Liver (tissue), 9 donors: ENCODE measurements around the gene STOX2. TPM values are rescaled to one million over a fixed set of nuclear protein-coding genes. Genes with fewer than 3 reads are reported as not detected.

Experiments
- DNase-seq: peaks from one replicate; pipeline ENCODE4 v3.0.0-alpha.2; 2017; ENCODE audit warnings: low spot score
- H3K27ac ChIP-seq, 2 donors: one replicate each; pipeline ENCODE4 v1.7.0; 2013; ENCODE audit warnings: inconsistent platforms in 2 of 2, low read length in 2 of 2, control low read depth in 1 of 2, low read depth in 1 of 2, mild to moderate bottlenecking in 1 of 2
- H3K27me3 ChIP-seq, 4 donors: one replicate each; pipeline versions ENCODE4 v1.6.1 to v1.7.0; 2013; ENCODE audit warnings: low read length in 3 of 4, inconsistent platforms in 1 of 4, mild to moderate bottlenecking in 1 of 4, moderate library complexity in 1 of 4; ENCODE audit not compliant: control insufficient read depth in 4 of 4, insufficient read depth in 4 of 4
- H3K36me3 ChIP-seq, 4 donors: one replicate each; pipeline versions ENCODE4 v1.6.1 to v1.7.0; 2013; ENCODE audit warnings: low read length in 3 of 4, mild to moderate bottlenecking in 3 of 4, low read depth in 1 of 4, moderate library complexity in 1 of 4; ENCODE audit not compliant: control insufficient read depth in 4 of 4, insufficient read depth in 3 of 4
- H3K4me1 ChIP-seq, 4 donors: one replicate each; pipeline versions ENCODE4 v1.6.1 to v1.7.0; 2013; ENCODE audit warnings: low read length in 3 of 4, mild to moderate bottlenecking in 3 of 4, moderate library complexity in 1 of 4; ENCODE audit not compliant: control insufficient read depth in 4 of 4, insufficient read depth in 4 of 4
- H3K4me3 ChIP-seq, 3 donors: one replicate each; pipeline versions ENCODE4 v1.6.1 to v1.7.0; 2013; ENCODE audit warnings: low read length in 3 of 3, control low read depth in 1 of 3, low read depth in 1 of 3, mild to moderate bottlenecking in 1 of 3
- H3K9ac ChIP-seq, 2 donors: one replicate each; pipeline ENCODE4 v1.7.0; 2013; ENCODE audit warnings: low read length in 2 of 2, mild to moderate bottlenecking in 2 of 2, moderate library complexity in 2 of 2, control low read depth in 1 of 2, low read depth in 1 of 2
- H3K9me3 ChIP-seq, 4 donors: one replicate each; pipeline versions ENCODE4 v1.6.1 to v1.7.0; 2013; ENCODE audit warnings: low read length in 3 of 4; ENCODE audit not compliant: control insufficient read depth in 4 of 4
- EGR1 ChIP-seq, 2 donors: IDR thresholded peaks; 2 replicates each; pipeline ENCODE4 v1.6.1; 2016 to 2018; ENCODE audit warnings: antibody characterized with exemption in 2 of 2, low read depth in 2 of 2
- FOXA1 ChIP-seq: IDR thresholded peaks from 2 replicates; pipeline ENCODE4 v1.6.1; 2016; ENCODE audit warnings: antibody characterized with exemption
- FOXA2 ChIP-seq: IDR thresholded peaks from 2 replicates; pipeline ENCODE4 v1.6.1; 2016; ENCODE audit warnings: antibody characterized with exemption
- GABPA ChIP-seq, 2 donors: IDR thresholded peaks in 1 of 2; conservative IDR thresholded peaks in 1 of 2; 2 replicates each; pipeline ENCODE4 v1.6.1; 2016; ENCODE audit warnings: antibody characterized with exemption in 2 of 2, mild to moderate bottlenecking in 1 of 2, moderate library complexity in 1 of 2
- HNF4A ChIP-seq, 2 donors: conservative IDR thresholded peaks; 2 replicates each; pipeline ENCODE4 v1.6.1; 2016; ENCODE audit warnings: antibody characterized with exemption in 2 of 2, mild to moderate bottlenecking in 2 of 2
- HNF4G ChIP-seq: IDR thresholded peaks from 2 replicates; pipeline ENCODE4 v1.6.1; 2016; ENCODE audit warnings: antibody characterized with exemption
- JUND ChIP-seq, 2 donors: IDR thresholded peaks; 2 replicates each; pipeline ENCODE4 v1.6.1; 2016; ENCODE audit warnings: antibody characterized with exemption in 2 of 2
- NR2F2 ChIP-seq: IDR thresholded peaks from 2 replicates; pipeline ENCODE4 v1.6.1; 2016; ENCODE audit warnings: antibody characterized with exemption
- RAD21 ChIP-seq, 2 donors: IDR thresholded peaks; 2 replicates each; pipeline ENCODE4 v1.6.1; 2016; ENCODE audit warnings: antibody characterized with exemption in 2 of 2, mild to moderate bottlenecking in 2 of 2
- RXRA ChIP-seq, 2 donors: IDR thresholded peaks; 2 replicates each; pipeline ENCODE4 v1.6.1; 2017 to 2018; ENCODE audit warnings: antibody characterized with exemption in 2 of 2, mild to moderate bottlenecking in 1 of 2
- SP1 ChIP-seq: IDR thresholded peaks from 2 replicates; pipeline ENCODE4 v1.6.1; 2018; ENCODE audit warnings: antibody characterized with exemption, mild to moderate bottlenecking
- TAF1 ChIP-seq: conservative IDR thresholded peaks from 2 replicates; pipeline ENCODE4 v1.6.1; 2016; ENCODE audit warnings: antibody characterized with exemption, mild to moderate bottlenecking
- YY1 ChIP-seq: IDR thresholded peaks from 2 replicates; pipeline ENCODE4 v1.6.1; 2016; ENCODE audit warnings: antibody characterized with exemption, mild to moderate bottlenecking
- WGBS: extraction: QIAGEN DNeasy Blood & Tissue Kit; methylation state at CpG from one replicate; pipeline ENCODE4 v1.1.7; 2013; 5-methylcytosine and 5-hydroxymethylcytosine counted together
- polyA plus RNA-seq, 2 donors: library from polyadenylated mRNA; stranded (reverse) in 1 of 2; unstranded in 1 of 2; fragments of 200-250 nt in 1 of 2; fragments of >200 nt in 1 of 2; fragmentation: Nextera tagmentation in 1 of 2; extraction: Ambion mirVana in 1 of 2; gene quantifications; one replicate each; pipeline versions ENCODE4 v1.2.1 to v1.2.3, GENCODE V29; 2013 to 2015
- total RNA-seq, 2 donors: library from RNA; depleted of rRNA; stranded (reverse); fragments of >200 nt; gene quantifications; one replicate each; pipeline ENCODE4 v1.2.3, GENCODE V29; 2014
- TF ChIP-seq, protein P1 (sequence below): IDR thresholded peaks from 2 replicates; pipeline ENCODE4 v1.6.1; 2016; ENCODE audit warnings: antibody characterized with exemption, mild to moderate bottlenecking
- TF ChIP-seq, protein P2 (sequence below): fragments of 150-350 bp; IDR thresholded peaks from 2 replicates; pipeline ENCODE4 v1.5.1; 2017; ENCODE audit warnings: improper control_type of control experiment, low read depth, low read length; ENCODE audit not compliant: missing input control
- TF ChIP-seq, protein P3 (sequence below): IDR thresholded peaks from 2 replicates; pipeline ENCODE4 v1.6.1; 2016; ENCODE audit warnings: antibody characterized with exemption
- TF ChIP-seq, protein P4 (sequence below): IDR thresholded peaks from 2 replicates; pipeline ENCODE4 v1.6.1; 2016; ENCODE audit warnings: antibody characterized with exemption
- TF ChIP-seq, protein P5 (sequence below): IDR thresholded peaks from 2 replicates; pipeline ENCODE4 v1.6.1; 2016; ENCODE audit warnings: antibody characterized with exemption
- donor health status: healthy.
- donor health status: healthy.
- donor health status: healthy.
- donor health status: healthy.
- donor health status: healthy.

The STOX2 gene, protein sequence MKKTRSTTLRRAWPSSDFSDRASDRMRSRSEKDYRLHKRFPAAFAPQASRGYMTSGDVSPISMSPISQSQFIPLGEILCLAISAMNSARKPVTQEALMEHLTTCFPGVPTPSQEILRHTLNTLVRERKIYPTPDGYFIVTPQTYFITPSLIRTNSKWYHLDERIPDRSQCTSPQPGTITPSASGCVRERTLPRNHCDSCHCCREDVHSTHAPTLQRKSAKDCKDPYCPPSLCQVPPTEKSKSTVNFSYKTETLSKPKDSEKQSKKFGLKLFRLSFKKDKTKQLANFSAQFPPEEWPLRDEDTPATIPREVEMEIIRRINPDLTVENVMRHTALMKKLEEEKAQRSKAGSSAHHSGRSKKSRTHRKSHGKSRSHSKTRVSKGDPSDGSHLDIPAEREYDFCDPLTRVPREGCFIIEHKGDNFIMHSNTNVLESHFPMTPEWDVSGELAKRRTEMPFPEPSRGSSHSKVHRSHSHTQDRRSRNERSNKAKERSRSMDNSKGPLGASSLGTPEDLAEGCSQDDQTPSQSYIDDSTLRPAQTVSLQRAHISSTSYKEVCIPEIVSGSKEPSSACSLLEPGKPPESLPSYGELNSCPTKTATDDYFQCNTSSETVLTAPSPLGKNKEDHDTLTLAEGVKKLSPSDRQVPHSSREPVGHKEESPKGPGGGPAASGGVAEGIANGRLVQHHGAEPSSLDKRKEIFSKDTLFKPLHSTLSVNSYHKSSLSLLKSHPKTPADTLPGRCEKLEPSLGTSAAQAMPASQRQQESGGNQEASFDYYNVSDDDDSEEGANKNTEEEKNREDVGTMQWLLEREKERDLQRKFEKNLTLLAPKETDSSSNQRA (N-terminal part only)
- total RNA-seq: 10 to 100 TPM in 1 of 2 donors, 1 to 10 TPM in 1; 1.6 to 12.6 TPM
- 1 to 10 TPM; 1.4 to 1.6 TPM for polyA plus RNA-seq

DNA sequence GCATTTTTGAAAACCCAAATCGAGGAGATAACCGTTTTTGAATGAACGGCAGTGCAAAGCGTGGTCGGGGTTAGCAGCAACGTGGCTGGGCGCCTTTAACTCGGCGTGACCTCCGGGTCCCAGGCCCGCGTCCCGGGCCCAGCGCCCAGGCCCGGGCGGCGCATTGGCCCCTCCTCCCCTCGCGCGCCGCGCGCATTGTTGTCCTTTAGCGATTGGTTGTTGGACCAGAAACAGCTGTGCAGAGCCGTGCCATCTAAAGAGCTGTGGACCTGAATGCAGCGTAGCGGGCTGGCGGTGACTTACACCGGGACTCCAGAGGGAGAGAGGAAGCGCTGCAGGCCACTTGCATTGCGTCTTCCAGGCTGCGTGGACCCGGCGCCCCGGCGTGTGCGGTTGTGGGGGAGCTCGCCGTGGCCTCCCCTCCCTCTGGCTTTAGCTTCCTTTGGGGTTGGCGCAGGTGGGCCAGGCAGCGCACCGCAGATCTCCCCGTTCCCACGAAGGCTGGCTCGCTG lies at the start of gene STOX2:
Gene STOX2, plus strand, starts transcription at position 227 of the 512 bp plus-strand sequence. CDS start 1,484 bp downstream, outside the sequence.
- peak within 1 kb of the TSS; percentile 7 to 26 for H3K9ac ChIP-seq
- no peaks in the 10 kb centered on the region for H3K36me3 ChIP-seq
- no peaks in the 10 kb centered on the region for H3K27me3 ChIP-seq
- peak within 1 kb of the TSS; percentile 63 to 78 (median 74) for H3K4me3 ChIP-seq
- H3K27ac ChIP-seq: peak within 1 kb of the TSS; percentile 57 to 75
- DNase-seq: peak; percentile 46
- peaks cover 3 to 25% (median 14%) of the 10 kb centered on the region in 4 donors for H3K4me1 ChIP-seq
- WGBS: under 1% methylated on average over 45 of the region's 45 CpGs
- TF ChIP-seq, protein P1, sequence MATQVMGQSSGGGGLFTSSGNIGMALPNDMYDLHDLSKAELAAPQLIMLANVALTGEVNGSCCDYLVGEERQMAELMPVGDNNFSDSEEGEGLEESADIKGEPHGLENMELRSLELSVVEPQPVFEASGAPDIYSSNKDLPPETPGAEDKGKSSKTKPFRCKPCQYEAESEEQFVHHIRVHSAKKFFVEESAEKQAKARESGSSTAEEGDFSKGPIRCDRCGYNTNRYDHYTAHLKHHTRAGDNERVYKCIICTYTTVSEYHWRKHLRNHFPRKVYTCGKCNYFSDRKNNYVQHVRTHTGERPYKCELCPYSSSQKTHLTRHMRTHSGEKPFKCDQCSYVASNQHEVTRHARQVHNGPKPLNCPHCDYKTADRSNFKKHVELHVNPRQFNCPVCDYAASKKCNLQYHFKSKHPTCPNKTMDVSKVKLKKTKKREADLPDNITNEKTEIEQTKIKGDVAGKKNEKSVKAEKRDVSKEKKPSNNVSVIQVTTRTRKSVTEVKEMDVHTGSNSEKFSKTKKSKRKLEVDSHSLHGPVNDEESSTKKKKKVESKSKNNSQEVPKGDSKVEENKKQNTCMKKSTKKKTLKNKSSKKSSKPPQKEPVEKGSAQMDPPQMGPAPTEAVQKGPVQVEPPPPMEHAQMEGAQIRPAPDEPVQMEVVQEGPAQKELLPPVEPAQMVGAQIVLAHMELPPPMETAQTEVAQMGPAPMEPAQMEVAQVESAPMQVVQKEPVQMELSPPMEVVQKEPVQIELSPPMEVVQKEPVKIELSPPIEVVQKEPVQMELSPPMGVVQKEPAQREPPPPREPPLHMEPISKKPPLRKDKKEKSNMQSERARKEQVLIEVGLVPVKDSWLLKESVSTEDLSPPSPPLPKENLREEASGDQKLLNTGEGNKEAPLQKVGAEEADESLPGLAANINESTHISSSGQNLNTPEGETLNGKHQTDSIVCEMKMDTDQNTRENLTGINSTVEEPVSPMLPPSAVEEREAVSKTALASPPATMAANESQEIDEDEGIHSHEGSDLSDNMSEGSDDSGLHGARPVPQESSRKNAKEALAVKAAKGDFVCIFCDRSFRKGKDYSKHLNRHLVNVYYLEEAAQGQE: peak; percentile 60
- TF ChIP-seq, protein P2, sequence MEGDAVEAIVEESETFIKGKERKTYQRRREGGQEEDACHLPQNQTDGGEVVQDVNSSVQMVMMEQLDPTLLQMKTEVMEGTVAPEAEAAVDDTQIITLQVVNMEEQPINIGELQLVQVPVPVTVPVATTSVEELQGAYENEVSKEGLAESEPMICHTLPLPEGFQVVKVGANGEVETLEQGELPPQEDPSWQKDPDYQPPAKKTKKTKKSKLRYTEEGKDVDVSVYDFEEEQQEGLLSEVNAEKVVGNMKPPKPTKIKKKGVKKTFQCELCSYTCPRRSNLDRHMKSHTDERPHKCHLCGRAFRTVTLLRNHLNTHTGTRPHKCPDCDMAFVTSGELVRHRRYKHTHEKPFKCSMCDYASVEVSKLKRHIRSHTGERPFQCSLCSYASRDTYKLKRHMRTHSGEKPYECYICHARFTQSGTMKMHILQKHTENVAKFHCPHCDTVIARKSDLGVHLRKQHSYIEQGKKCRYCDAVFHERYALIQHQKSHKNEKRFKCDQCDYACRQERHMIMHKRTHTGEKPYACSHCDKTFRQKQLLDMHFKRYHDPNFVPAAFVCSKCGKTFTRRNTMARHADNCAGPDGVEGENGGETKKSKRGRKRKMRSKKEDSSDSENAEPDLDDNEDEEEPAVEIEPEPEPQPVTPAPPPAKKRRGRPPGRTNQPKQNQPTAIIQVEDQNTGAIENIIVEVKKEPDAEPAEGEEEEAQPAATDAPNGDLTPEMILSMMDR: no peak
- TF ChIP-seq HNF4G (no peak), FOXA2 (no peak), HNF4A (conservative IDR thresholded peaks at IDR 0.05) (peak in 1 of 2 donors; percentile 41), GABPA (IDR thresholded peaks at IDR 0.05 in 1 of 2, conservative IDR thresholded peaks at IDR 0.05 in 1 of 2) (no peak), RXRA (IDR thresholded peaks at IDR 0.05) (peak; percentile 29 to 32), TAF1 (no peak), YY1 (peak; percentile 43), JUND (IDR thresholded peaks at IDR 0.05) (no peak), FOXA1 (no peak), SP1 (peak; percentile 23), EGR1 (IDR thresholded peaks at IDR 0.05; ENCODE audit: low read depth in 2 of 2) (no peak), NR2F2 (peak; percentile 28), RAD21 (IDR thresholded peaks at IDR 0.05) (peak in 1 of 2 donors; percentile 25)
- TF ChIP-seq, protein P3, sequence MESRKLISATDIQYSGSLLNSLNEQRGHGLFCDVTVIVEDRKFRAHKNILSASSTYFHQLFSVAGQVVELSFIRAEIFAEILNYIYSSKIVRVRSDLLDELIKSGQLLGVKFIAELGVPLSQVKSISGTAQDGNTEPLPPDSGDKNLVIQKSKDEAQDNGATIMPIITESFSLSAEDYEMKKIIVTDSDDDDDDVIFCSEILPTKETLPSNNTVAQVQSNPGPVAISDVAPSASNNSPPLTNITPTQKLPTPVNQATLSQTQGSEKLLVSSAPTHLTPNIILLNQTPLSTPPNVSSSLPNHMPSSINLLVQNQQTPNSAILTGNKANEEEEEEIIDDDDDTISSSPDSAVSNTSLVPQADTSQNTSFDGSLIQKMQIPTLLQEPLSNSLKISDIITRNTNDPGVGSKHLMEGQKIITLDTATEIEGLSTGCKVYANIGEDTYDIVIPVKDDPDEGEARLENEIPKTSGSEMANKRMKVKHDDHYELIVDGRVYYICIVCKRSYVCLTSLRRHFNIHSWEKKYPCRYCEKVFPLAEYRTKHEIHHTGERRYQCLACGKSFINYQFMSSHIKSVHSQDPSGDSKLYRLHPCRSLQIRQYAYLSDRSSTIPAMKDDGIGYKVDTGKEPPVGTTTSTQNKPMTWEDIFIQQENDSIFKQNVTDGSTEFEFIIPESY: no peak
- TF ChIP-seq, protein P4, sequence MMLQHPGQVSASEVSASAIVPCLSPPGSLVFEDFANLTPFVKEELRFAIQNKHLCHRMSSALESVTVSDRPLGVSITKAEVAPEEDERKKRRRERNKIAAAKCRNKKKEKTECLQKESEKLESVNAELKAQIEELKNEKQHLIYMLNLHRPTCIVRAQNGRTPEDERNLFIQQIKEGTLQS: no peak
- TF ChIP-seq, protein P5, sequence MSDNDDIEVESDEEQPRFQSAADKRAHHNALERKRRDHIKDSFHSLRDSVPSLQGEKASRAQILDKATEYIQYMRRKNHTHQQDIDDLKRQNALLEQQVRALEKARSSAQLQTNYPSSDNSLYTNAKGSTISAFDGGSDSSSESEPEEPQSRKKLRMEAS: no peak
- no peaks in the 10 kb centered on the region for H3K9me3 ChIP-seq
